GM21717 (cell line): ENCODE measurements around the gene HOXB6.

Experiments used
- ATAC-seq: cut with Tn5 transposase; IDR thresholded peaks from one replicate; pipeline ENCODE4 v1.9.1; 2021; ENCODE audit warnings: mild to moderate bottlenecking, moderate library complexity; ENCODE audit not compliant: unreplicated experiment

The HOXB6 gene

DNA sequence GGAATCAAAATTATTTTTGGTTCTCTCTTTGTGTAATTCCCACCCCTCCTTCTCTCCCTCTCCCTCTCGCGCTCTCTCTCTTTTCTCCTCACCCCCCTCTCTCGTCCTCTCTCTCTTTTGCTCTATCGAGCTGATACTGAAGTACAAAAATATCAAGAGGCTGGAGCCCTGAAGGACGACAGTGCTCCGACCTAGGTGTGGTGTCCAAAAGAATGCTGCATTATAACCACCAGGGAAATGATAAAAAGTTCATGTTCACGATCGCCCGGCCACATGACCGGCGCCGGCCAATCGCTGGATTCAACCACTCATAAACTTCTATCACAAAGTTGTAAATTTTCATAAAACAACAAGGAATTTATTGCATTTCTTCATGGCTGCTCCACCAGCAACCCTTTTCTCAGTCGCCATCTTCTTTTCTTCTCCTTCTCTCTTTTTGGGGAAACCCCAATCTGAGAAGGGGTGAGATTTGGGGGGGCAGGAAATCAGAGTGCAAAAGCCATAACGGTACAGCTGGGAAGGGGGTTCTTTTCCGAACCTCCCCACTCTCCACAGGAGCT lies at the start of gene HOXB6:
Gene HOXB6 (minus strand): TSS at position 217 of the 560 bp plus-strand sequence. CDS start 6,836 bp downstream, outside the sequence.
- no peak for ATAC-seq

DNA sequence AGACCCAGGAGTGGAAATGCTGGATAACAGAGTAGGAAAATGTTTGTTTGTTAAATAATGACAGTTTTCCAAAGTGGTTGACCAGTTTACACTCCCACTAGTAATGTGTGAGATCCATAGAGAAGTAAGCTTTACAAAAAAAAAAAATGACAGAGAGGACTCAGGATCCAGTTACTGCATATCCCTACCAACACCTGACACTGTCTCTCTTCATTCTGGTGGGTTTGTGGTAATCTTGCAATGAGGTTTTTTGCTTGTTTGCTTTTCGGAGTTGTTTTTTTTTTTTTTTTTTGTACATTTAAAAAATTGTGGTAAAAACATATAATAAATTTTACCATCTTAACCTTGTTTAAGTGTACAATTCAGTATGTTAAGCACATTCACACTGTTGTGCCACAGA lies 45.0 kb upstream of the HOXB6 start:
- ATAC-seq, result no peak

DNA sequence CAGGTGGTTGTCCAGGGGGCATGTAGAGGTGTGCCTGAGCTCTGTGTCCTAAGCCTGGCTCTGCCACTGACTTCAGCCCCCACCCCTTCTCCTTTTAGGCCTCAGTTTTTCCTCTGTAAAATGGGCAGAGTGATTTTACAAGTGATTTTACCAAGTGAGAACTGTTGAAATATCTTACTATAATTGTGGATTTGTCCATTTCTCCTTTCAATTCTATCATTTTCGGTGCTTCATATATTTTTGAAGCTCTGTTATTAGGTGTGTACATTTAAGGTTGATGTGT lies 43.1 kb upstream of the HOXB6 start:
- ATAC-seq, result no peak

DNA sequence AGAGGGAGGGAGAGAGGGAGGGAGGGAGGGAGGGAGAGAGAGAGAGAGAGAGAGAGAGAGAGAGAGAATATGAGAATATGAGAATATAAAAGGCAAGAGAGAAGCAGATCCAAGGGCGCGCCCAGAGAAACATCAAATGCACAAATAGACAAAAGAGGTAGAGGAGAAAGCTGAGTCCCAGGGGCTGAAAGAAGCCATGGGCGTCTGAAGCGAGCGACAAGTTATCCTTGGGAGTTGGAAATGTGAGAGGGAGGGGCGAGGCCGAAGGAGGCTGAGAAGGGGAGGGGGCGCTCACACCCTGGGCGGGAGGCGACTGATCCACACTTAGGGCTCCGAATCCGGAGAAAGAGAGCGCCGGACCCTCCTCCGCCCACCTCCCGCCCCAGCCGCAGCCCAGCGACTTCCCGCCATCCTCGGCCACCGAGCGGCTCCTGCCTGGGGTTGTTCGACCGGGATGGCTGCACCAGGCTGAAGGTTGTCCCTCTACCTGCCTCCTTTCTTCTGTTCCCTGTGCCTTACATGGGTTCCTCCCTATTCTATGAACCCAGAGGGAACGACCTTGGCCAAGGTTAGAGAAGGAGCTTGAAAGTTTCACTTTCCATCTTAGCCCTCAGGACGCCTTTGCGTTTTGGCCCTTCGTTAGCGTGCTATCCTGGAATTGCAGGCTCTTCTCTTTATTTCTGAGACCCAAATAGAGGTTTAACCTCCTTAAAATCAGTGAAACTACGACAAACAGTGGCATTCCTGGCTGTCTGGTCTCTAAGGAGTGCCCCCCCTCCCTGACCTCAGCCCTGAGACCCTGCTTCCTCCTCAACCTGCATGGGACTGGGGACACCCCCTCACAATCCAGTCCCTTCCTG lies 42.5 kb upstream of the HOXB6 start:
- no peak for ATAC-seq

DNA sequence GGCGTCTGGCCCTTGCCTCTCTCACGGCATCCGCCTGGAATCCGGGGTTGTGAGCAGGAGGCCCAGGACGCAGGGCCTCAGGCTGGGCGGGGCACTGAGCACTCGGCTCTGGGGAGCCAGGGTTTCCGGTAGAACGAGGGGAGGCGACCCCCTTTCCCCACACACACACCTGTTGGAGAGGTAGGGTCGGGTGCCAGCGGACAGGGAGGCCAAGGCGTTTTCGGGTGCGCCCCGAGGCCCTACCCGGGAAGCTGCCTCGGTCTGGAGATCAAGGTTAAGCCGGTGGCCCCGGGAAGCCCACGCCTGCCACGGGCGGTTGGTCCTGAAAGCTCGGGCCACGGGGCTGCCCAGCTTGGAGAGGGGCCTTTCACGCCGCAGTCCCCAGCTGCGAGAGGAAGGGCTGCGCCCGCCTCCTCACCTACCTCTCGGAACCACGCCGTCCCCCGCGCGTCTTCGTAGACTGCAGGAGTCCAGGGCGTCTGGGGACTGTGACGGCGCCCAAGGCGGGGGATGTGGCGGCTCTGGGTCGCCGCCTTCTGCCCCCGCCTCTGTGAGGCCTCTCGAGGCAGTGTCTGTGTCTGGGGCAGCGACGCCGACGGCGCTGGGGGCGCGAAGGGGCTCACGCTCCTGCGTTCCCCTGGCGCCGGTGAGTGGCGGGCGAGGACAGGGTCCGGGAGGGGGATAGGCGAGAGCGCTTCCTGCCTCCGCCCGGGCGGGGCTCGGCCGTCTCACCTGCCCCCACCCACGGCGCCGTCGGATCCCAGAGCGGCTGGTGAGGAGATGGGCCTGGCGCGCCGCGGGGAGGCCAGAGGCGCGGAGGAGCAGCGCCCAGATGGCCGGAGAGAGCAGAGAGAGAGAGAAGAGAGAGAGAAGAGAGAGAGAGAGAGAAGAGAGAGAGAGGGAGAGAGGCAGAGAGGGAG lies 41.7 kb upstream of the HOXB6 start:
- no peak for ATAC-seq

DNA sequence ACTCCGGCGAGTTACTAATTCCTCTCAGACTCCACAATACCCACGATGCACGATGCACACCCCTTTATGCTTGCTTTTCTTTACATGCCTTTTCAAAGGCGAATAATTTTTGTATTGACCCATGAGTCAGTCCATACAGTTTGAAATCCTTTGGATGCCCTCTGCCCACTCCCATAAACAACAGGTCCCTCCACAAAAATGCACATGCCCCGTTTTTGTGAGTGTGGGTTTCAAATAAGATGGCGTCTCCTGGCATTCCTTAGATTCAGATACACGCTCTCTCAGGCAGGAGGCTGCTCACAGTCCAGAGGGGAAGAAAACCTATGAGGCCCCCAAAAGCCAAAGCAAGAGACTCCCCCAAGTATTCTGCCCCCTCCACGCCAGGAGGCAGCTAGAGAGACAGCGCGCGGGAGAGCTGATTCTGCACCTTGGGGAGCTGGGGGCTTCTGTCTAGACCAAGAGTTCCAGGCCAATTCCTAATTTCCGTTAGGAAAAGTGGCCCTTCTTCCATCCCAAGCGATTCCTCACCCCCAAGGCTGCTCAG lies 40.9 kb upstream of the HOXB6 start:
- ATAC-seq, result no peak

DNA sequence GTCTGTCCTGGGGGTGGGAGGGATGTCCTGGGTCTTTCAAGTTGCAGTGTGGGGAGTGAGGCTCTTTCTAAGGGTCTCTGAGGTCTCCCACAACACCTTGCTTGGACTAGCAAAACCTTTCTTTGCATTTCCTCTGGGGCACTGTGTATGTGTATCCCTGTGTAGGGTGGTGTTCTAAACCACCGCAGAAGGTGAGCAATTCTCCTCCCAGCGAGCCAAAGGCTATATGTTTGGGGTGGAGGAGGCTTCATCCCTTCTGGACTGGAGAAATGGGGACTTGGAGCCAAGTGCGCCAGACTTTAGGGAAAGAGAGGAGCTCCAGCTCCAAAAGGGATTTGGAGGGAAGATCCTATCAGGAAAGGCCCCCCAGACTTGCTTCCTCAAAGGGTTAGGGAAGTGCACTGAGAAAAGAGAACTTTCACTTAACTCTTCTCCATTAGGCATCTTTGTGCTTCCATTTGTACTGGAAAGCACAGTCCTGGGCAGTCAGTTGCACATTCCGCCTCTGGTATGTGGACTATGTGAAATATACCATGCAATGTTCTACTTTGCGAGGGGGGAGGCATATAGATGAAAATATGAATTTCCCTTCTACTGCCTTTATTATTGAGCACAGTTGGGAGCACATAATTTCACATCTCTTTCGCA lies 40.2 kb upstream of the HOXB6 start:
- ATAC-seq, result no peak

DNA sequence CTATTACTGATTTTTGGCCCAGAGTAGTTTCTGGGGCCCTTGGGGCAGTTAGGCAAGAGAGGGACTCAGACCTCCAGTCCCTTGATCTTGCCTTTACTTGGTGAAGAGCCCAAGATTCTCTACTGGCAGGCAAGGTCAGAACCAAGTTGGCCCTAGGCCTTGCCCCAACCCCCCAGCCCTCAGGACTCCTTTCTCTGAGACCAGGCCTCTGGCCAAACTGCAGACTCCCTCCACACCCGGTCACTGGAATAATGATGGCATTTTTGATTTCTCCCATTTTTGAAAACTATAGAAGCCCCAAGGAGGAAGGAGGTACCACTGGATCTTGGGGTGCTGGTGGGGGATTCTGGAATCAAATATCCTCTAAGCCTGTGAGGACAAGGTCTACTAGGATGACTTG lies 39.4 kb upstream of the HOXB6 start:
- ATAC-seq, result no peak

DNA sequence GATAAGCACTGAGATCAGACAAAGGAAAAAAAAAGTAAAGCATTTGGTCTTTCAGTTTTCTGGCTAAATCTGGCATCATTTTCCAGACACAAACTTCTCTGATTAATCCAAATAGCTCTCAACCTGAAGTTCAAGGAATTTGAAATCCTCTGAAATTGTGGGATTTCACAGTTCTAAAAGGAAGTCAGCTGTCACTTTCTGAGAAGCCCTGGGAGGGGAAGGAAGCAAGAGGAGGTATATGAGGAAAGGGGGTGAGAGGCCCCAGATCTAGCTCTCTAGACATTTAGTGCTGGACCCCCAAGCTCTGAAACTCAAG lies 38.9 kb upstream of the HOXB6 start:
- ATAC-seq, result no peak

DNA sequence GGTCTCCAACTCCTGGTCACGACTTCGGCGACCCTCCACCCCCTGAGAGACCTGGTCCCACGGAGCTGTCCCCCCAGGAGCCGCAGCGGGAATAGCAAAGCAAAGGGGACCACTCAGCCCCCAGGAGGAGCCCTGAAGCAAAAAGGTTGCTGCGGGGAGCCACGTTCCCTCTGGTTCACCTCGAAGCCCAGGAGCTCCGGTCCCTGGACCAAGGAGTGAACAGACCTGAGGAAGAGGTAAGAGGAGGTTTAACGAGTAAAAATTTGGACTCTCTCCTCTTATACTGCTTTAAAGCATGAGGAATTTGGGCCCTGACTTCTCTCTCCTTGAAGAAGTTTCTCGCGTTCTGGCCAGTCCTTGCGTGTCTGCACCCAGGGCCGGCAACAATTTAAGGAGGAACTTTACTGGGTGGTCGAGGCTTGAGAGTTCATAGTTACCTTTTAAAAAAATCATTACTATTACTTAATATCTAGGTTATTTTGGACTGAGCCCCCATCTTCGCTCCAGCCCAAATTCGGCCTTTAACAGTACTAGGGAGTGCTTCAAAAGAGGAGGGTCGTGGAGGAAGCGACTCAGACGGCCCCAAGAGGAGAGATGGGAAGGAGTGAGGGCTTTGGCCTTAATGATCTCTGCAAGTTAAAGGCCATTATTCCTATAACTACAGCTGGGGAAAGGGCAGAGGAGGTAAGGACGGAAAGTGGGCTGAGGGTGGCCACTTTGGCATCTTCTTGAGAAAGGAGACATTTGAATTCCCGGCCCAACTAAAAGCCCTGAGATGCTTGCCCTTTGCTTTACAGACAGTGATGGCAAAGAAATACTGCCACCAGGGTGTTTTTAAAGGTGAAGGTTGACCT lies 38.3 kb upstream of the HOXB6 start:
- ATAC-seq, result no peak

DNA sequence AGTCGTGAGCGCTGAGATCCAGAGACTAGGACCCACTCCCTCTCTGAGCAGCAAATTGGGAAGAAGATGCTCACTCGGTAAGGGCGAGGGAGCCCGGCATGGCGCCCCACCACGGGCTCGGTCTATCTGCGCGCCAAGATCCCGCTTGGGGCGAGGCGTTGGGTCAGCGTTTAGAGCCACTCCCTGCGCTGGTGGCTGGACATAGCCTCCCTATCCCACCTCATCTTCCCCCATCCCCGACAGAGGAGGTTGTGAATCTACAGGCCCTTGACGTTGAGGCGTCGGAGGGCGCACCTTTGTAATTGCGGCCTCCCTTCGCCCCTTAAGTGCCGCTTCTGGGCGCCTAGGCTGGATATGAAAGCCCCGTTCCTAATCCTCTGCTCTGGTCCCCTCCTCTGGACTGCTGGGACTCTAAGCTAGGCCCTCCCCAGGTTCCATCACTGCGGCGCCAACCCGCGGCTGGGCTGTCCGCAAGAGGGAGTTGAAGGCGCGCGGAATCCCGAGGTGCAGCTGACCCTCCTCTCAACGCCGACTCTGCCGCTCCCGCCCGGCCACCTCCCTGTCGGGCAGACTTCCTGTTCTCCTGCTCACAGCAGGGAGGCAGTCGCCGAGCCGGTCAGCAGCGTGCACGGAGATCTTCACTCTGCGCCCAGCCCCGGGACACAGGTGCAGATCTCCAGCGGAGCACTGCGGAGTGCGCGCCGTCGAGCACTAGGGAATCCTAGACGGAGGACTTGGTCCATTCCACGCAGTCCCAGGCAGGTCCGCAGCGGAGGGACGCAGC lies 37.5 kb upstream of the HOXB6 start:
- no peak for ATAC-seq

DNA sequence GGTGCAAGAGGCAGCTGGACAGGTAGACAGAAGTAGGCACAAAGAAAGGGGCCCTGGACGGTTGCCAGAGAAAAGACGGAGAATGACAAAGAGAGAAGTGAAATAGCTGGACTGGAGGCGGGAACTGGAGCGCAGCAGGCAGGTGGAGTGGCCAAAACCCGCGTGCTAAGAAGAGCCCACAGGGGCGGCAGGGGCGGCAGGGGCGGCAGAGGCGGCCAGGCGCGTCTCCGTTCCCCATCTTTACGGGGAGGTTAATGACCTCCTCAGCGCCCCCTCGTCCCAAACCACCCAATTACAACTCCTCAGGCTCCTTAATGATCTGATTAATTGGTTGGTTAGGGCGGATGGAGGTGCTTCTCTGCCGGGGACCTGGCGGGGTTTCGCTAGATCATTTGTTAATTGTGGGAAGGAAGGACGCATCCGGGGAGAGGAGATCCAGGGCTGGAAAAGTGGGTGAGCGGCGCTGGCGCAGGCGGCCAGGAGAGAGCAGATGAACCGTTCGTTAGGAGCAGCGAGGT lies 36.8 kb upstream of the HOXB6 start:
- no peak for ATAC-seq

DNA sequence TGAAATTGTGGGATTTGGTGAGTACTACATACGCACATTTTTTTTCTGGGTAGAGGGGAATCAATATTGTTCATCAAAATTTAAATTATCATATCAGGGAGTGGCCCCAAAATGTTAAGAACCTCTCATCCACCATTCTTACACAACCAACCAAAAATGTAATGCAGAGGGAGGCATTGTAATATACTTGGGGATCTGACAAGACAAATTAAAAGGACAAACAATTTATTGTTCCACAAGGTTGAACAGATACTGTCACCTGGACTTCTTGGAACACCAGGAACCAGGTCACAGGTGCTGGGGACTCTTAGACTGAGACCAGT lies 36.0 kb upstream of the HOXB6 start:
- ATAC-seq, result no peak

DNA sequence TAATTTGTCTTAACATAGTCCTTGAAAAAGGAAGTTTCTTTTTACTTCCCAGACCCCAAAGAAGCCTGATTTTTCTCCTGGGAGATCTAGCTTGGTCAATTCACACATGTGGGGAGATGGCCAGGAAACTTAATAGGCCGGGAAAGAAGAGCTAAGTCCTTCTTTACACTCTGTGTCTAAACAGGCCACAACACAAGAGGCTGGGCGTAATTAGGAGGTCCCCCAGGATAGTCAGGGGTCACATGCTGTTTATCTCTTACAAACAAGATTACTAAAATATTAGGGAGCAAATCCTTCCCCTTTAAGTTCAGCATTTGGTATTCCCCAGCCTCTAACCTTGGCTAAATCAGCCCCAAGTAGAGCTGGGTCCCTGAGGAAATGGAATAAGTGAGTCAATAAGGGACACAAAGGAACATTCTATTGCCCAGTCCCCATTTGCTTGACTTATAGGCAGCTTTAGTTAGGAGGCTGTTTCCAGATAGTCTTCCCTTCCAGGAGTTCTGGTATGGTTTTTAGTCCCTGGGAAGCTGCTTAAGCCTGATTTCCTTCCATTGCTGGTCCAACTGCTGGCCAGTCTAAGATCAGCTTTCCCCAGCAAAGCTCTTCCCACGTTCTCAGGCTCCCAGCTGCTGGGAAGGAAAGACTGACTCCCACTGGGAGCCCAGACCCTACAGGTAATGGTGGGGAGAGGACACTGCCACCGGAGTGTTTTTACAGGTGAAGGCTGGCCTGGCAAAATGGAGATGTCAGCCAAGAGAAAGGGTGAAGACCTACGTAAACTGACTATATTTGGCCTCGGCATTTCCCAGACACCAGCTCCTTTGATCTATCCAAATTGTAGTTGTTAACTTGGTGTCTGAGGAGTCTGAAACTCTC lies 35.4 kb upstream of the HOXB6 start:
- ATAC-seq, result no peak

DNA sequence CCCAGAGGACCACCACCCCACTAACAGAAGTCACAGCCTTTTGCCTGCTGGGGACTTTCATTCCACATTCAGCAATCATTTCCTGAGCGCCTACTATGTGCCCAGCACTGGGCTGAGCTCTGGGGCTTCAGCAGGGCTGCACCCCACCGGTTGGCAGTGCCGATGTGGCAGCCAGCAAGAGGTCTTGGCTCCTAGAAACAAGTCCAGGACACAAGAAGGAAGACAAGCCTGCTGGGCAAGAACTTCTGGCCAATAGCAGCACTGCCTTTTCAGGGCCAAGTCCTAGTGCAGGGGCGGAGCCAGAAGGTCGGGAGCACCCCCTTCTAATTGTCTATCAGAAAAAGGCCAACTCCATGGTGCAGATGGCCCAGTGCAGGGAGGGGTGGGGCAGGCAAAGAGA lies 34.4 kb upstream of the HOXB6 start:
- no peak for ATAC-seq

DNA sequence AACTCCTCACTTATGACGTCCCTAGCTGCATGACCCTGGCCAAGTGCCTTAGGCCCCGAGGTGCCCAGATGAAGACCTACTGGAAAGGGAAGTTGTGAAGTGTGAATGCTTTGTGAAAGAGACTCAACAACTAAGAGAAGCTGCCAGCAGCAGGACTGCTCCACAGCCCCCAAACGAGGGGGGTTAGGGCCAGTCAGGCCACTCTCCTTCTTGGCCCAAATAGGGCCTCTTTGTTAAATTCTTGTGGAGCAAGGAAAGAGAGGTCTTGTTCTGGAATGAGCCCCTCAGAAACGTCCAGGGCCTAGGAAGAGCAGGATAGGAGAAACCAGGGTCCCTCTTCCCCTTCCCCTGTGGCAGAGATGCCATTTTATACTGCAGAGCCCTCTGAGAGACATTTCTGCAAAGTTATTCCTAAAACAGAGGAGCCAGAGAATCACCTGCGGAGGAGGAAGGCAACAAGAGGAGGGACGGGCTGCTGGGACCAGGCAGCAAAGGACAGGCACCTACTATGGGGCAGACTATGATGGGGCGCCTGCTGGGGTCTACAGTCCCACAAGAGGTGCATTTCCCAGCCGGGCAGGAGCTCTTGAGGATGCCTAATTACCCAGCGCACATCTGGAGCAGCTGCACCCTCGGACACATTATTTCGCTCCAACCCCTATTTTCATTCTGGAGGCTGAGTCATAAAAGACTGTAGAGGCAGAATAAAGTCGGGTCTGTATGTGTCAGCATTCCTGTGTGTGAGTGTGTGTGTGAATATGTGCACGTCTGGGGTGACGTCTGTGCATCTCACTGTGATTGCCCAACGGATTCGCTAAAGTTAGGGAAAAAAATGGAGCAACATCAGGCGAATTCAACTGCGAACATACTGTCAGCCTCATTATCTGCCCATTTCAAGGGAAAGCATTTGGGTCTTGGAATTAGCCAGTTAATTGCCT lies 32.8 kb upstream of the HOXB6 start:
- ATAC-seq, result no peak
